HEK293 (cell line): ENCODE data around the gene RABEP1.

Source experiments
- AEBP2 ChIP-seq: fragments of 450-650 bp; formaldehyde crosslinking; IDR thresholded peaks from 2 replicates; pipeline ENCODE4 v1.5.1; 2016; ENCODE audit warnings: missing biosample characterization, missing genetic modification characterization, borderline replicate concordance
- EGR2 ChIP-seq: fragments of 450-650 bp; formaldehyde crosslinking; IDR thresholded peaks from 2 replicates; pipeline ENCODE4 v1.5.1; 2016; ENCODE audit warnings: low read depth, missing biosample characterization, missing genetic modification characterization
- HOXC10 ChIP-seq: sonication (generic); formaldehyde crosslinking; IDR thresholded peaks from 2 replicates; pipeline ENCODE4 v1.8.1; 2023; ENCODE audit warnings: mild to moderate bottlenecking, missing genetic modification reagents
- HOXD13 ChIP-seq: sonication (generic); formaldehyde crosslinking; IDR thresholded peaks from 2 replicates; pipeline ENCODE4 v1.8.0; 2022; ENCODE audit warnings: missing genetic modification reagents, borderline replicate concordance
- IKZF3 ChIP-seq: fragments of 450-650 bp; IDR thresholded peaks from 2 replicates; pipeline ENCODE4 v1.5.0; 2018; ENCODE audit warnings: missing biosample characterization, mild to moderate bottlenecking, missing genetic modification characterization, moderate library complexity
- KLF1 ChIP-seq: fragments of 450-650 bp; formaldehyde crosslinking; IDR thresholded peaks from 2 replicates; pipeline ENCODE4 v1.5.1; 2016; ENCODE audit warnings: missing biosample characterization, missing genetic modification characterization
- KLF16 ChIP-seq: fragments of 450-650 bp; formaldehyde crosslinking; IDR thresholded peaks from 2 replicates; pipeline ENCODE4 v1.5.1; 2017; ENCODE audit warnings: missing biosample characterization, missing genetic modification characterization
- KLF17 ChIP-seq: fragments of 450-650 bp; formaldehyde crosslinking; IDR thresholded peaks from 2 replicates; pipeline ENCODE4 v1.5.1; 2016; ENCODE audit warnings: missing biosample characterization, missing genetic modification characterization
- KLF7 ChIP-seq: fragments of 450-650 bp; formaldehyde crosslinking; IDR thresholded peaks from 2 replicates; pipeline ENCODE4 v1.5.1; 2016; ENCODE audit warnings: missing biosample characterization, missing genetic modification characterization, borderline replicate concordance
- MZF1 ChIP-seq: fragments of 450-650 bp; formaldehyde crosslinking; IDR thresholded peaks from 2 replicates; pipeline ENCODE4 v1.5.1; 2017; ENCODE audit warnings: missing biosample characterization, missing genetic modification characterization, borderline replicate concordance
- SALL2 ChIP-seq: fragments of 450-650 bp; formaldehyde crosslinking; IDR thresholded peaks from 2 replicates; pipeline ENCODE4 v1.5.0; 2017; ENCODE audit warnings: missing biosample characterization, mild to moderate bottlenecking, missing genetic modification characterization, borderline replicate concordance
- SETDB1 ChIP-seq: IDR thresholded peaks from one replicate; pipeline ENCODE4 v1.6.1; 2017; ENCODE audit warnings: mild to moderate bottlenecking, low read length, moderate library complexity, mixed read lengths; ENCODE audit not compliant: insufficient read length
- SP3 ChIP-seq: fragments of 450-650 bp; formaldehyde crosslinking; IDR thresholded peaks from 2 replicates; pipeline ENCODE4 v1.5.1; 2016; ENCODE audit warnings: missing biosample characterization, missing genetic modification characterization
- TCF7L2 ChIP-seq: IDR thresholded peaks from 2 replicates; pipeline ENCODE4 v1.6.1; 2011; ENCODE audit warnings: low read depth, mild to moderate bottlenecking, inconsistent platforms, low read length, moderate library complexity, borderline replicate concordance
- TRIM28 ChIP-seq: IDR thresholded peaks from 2 replicates; pipeline ENCODE4 v1.6.1; 2011; ENCODE audit warnings: low read length, control low read depth, borderline replicate concordance
- WT1 ChIP-seq: fragments of 450-650 bp; formaldehyde crosslinking; IDR thresholded peaks from 2 replicates; pipeline ENCODE4 v1.5.1; 2016; ENCODE audit warnings: missing biosample characterization, missing genetic modification characterization
- YY2 ChIP-seq: fragments of 450-650 bp; formaldehyde crosslinking; IDR thresholded peaks from 2 replicates; pipeline ENCODE4 v1.5.1; 2016; ENCODE audit warnings: missing biosample characterization, missing genetic modification characterization
- ZFHX2 ChIP-seq: fragments of 450-650 bp; formaldehyde crosslinking; conservative IDR thresholded peaks from 2 replicates; pipeline ENCODE4 v1.5.1; 2016; ENCODE audit warnings: missing biosample characterization, missing genetic modification characterization
- ZNF133 ChIP-seq: fragments of 450-650 bp; formaldehyde crosslinking; IDR thresholded peaks from 2 replicates; pipeline ENCODE4 v1.5.1; 2016; ENCODE audit warnings: missing biosample characterization, missing genetic modification characterization
- ZNF157 ChIP-seq: fragments of 450-650 bp; formaldehyde crosslinking; IDR thresholded peaks from 2 replicates; pipeline ENCODE4 v1.5.1; 2016; ENCODE audit warnings: missing biosample characterization, missing genetic modification characterization
- ZNF335 ChIP-seq: fragments of 450-650 bp; formaldehyde crosslinking; conservative IDR thresholded peaks from 2 replicates; pipeline ENCODE4 v1.5.1; 2016; ENCODE audit warnings: missing biosample characterization, missing genetic modification characterization
- ZNF398 ChIP-seq: fragments of 450-650 bp; formaldehyde crosslinking; IDR thresholded peaks from 2 replicates; pipeline ENCODE4 v1.5.1; 2017; ENCODE audit warnings: missing biosample characterization, missing genetic modification characterization
- ZNF501 ChIP-seq: fragments of 450-650 bp; formaldehyde crosslinking; IDR thresholded peaks from 2 replicates; pipeline ENCODE4 v1.5.1; 2016; ENCODE audit warnings: missing biosample characterization, missing genetic modification characterization
- ZNF514 ChIP-seq: fragments of 450-650 bp; formaldehyde crosslinking; IDR thresholded peaks from 2 replicates; pipeline ENCODE4 v1.5.1; 2016; ENCODE audit warnings: missing biosample characterization, missing genetic modification characterization
- TF ChIP-seq, protein P1 (sequence below): fragments of 450-650 bp; formaldehyde crosslinking; IDR thresholded peaks from 2 replicates; pipeline ENCODE4 v1.5.1; 2016; ENCODE audit warnings: missing biosample characterization, missing genetic modification characterization
- TF ChIP-seq, protein P2 (sequence below): fragments of 450-650 bp; formaldehyde crosslinking; IDR thresholded peaks from 2 replicates; pipeline ENCODE4 v1.5.1; 2016; ENCODE audit warnings: missing biosample characterization, missing genetic modification characterization
- TF ChIP-seq, protein P3 (sequence below): fragments of 450-650 bp; formaldehyde crosslinking; IDR thresholded peaks from 2 replicates; pipeline ENCODE4; 2016; ENCODE audit warnings: missing biosample characterization, missing genetic modification characterization
- TF ChIP-seq, protein P4 (sequence below): fragments of 450-650 bp; formaldehyde crosslinking; IDR thresholded peaks from 2 replicates; pipeline ENCODE4 v1.5.1; 2016; ENCODE audit warnings: missing biosample characterization, missing genetic modification characterization

RABEP1 gene

DNA sequence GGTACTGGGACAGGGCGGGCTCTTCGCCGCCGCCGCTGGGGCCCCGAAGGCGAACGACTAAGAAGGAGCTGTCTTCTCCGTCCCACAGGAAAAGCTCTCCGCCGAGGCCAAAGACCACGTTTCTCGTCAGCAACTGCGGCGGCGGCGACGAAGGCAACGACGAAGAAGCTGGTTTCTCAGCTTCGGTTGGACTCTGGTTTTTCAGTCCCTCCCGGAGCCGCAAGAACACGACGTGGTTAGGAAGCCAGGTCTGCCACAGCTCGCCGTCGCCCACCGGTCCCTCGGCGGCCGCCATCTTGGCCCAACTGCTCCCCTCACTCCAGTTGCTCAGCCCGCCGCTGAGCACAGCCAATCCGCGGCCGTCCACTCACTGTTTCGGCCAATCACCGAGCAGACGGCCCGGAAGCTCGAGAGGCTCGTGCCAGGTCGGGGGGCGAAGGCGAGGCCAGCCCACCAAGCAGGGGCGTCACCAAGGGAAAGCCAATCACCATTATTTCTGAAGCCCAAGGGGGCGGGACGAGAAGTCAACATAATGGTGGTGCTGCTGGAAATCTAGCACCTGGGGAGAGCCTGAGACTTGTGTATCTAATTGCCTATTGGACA, 137.4 kb downstream of the RABEP1 start, which contains the start of gene NUP88 (continued):
- TF ChIP-seq ZNF335 (tag by site-specific recombination) = no peak
- TF ChIP-seq KLF16 (tag by site-specific recombination) = 0 out of 2 replicates have a peak, but pooled peaks have one; percentile 22
- TF ChIP-seq ZFHX2 (tag by site-specific recombination) = peak; percentile 49; the same call in 1 of the 2 replicates
- TF ChIP-seq ZNF501 (tag by site-specific recombination) = peak; percentile 85
- TF ChIP-seq SALL2 = no peak
- TF ChIP-seq, protein P1, sequence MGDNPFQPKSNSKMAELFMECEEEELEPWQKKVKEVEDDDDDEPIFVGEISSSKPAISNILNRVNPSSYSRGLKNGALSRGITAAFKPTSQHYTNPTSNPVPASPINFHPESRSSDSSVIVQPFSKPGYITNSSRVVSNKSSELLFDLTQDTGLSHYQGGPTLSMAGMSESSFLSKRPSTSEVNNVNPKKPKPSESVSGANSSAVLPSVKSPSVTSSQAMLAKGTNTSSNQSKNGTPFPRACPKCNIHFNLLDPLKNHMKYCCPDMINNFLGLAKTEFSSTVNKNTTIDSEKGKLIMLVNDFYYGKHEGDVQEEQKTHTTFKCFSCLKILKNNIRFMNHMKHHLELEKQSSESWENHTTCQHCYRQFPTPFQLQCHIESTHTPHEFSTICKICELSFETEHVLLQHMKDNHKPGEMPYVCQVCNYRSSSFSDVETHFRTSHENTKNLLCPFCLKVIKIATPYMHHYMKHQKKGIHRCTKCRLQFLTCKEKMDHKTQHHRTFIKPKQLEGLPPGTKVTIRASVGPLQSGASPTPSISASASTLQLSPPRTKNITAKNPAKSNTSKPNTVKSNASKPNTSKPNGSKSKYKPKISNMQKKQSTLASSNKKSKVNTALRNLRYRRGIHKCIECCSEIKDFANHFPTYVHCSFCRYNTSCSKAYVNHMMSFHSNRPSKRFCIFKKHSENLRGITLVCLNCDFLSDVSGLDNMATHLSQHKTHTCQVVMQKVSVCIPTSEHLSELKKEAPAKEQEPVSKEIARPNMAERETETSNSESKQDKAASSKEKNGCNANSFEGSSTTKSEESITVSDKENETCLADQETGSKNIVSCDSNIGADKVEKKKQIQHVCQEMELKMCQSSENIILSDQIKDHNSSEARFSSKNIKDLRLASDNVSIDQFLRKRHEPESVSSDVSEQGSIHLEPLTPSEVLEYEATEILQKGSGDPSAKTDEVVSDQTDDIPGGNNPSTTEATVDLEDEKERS = peak; percentile 54; the same call in 1 of the 2 replicates
- no peak for TF ChIP-seq ZNF133 (tag by site-specific recombination)
- no peak for TF ChIP-seq AEBP2 (tag by site-specific recombination)
- TF ChIP-seq HOXC10 = no peak
- peak; percentile 14; the same call in 1 of the 2 replicates for TF ChIP-seq KLF1
- TF ChIP-seq ZNF157 = no peak
- TF ChIP-seq TRIM28 = no peak
- no peak for TF ChIP-seq ZNF398 (tag by site-specific recombination)
- TF ChIP-seq, protein P2, sequence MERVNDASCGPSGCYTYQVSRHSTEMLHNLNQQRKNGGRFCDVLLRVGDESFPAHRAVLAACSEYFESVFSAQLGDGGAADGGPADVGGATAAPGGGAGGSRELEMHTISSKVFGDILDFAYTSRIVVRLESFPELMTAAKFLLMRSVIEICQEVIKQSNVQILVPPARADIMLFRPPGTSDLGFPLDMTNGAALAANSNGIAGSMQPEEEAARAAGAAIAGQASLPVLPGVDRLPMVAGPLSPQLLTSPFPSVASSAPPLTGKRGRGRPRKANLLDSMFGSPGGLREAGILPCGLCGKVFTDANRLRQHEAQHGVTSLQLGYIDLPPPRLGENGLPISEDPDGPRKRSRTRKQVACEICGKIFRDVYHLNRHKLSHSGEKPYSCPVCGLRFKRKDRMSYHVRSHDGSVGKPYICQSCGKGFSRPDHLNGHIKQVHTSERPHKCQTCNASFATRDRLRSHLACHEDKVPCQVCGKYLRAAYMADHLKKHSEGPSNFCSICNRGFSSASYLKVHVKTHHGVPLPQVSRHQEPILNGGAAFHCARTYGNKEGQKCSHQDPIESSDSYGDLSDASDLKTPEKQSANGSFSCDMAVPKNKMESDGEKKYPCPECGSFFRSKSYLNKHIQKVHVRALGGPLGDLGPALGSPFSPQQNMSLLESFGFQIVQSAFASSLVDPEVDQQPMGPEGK (tag by site-specific recombination) = peak; percentile 31; the same call in 1 of the 2 replicates
- no peak for TF ChIP-seq HOXD13 (CRISPR knock-in tag)
- no peak for TF ChIP-seq WT1 (tag by site-specific recombination)
- TF ChIP-seq YY2 (tag by site-specific recombination) = peak; percentile 88
- peak; percentile 34 for TF ChIP-seq SETDB1
- TF ChIP-seq SP3 = peak; percentile 87
- TF ChIP-seq, protein P3, sequence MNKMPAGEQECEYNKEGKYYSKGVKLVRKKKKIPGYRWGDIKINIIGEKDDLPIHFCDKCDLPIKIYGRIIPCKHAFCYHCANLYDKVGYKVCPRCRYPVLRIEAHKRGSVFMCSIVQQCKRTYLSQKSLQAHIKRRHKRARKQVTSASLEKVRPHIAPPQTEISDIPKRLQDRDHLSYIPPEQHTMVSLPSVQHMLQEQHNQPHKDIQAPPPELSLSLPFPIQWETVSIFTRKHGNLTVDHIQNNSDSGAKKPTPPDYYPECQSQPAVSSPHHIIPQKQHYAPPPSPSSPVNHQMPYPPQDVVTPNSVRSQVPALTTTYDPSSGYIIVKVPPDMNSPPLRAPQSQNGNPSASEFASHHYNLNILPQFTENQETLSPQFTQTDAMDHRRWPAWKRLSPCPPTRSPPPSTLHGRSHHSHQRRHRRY (tag by site-specific recombination) = no peak
- TF ChIP-seq EGR2 (tag by site-specific recombination) = no peak
- peak; percentile 37; the same call in 1 of the 2 replicates for TF ChIP-seq KLF17
- no peak for TF ChIP-seq MZF1 (tag by site-specific recombination)
- TF ChIP-seq TCF7L2 = no peak
- TF ChIP-seq IKZF3 (tag by site-specific recombination) = no peak
- TF ChIP-seq, protein P4, sequence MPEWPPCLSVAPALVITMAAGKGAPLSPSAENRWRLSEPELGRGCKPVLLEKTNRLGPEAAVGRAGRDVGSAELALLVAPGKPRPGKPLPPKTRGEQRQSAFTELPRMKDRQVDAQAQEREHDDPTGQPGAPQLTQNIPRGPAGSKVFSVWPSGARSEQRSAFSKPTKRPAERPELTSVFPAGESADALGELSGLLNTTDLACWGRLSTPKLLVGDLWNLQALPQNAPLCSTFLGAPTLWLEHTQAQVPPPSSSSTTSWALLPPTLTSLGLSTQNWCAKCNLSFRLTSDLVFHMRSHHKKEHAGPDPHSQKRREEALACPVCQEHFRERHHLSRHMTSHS (tag by site-specific recombination) = no peak
- no peak for TF ChIP-seq ZNF514 (tag by site-specific recombination)
- TF ChIP-seq KLF7 (tag by site-specific recombination) = 0 out of 2 replicates have a peak, but pooled peaks have one; percentile 9
